Neural cell (in vitro differentiated cells): ENCODE measurements around the gene USP40. TPM values are rescaled to one million over a fixed set of nuclear protein-coding genes. Genes with fewer than 3 reads are reported as not detected.

Experiments
- H2AFZ ChIP-seq: fragments of 200-600, 300-800 bp; sonication (generic), shearing (Covaris generic); 2 replicates; pipeline ENCODE4 v1.6.0; 2014; ENCODE audit warnings: low read depth, mild to moderate bottlenecking, antibody characterized with exemption, low read length, moderate library complexity
- H3F3A ChIP-seq: fragments of 200-600 bp; shearing (Covaris generic); 2 replicates; pipeline ENCODE4 v1.6.1; 2016; ENCODE audit warnings: mild to moderate bottlenecking, moderate library complexity, mixed read lengths, antibody characterized with exemption, low read length; ENCODE audit not compliant: insufficient read depth, poor library complexity, severe bottlenecking
- H3K27ac ChIP-seq: fragments of 200-600, 300-800 bp; sonication (generic), shearing (Covaris generic); 2 replicates; pipeline ENCODE4 v1.5.1; 2014; ENCODE audit warnings: mild to moderate bottlenecking, low read length, moderate library complexity
- H3K27me3 ChIP-seq: fragments of 300-800, 200-600 bp; sonication (generic), shearing (Covaris generic); 2 replicates; pipeline ENCODE4 v1.6.0; 2014; ENCODE audit warnings: mild to moderate bottlenecking, low read depth, low read length, moderate library complexity; ENCODE audit not compliant: insufficient read depth
- H3K36me3 ChIP-seq: fragments of 300-800, 200-600 bp; sonication (generic), shearing (Covaris generic); 2 replicates; pipeline ENCODE4 v1.5.1; 2014; ENCODE audit warnings: mild to moderate bottlenecking, antibody characterized with exemption, low read length, moderate library complexity; ENCODE audit not compliant: insufficient read depth
- H3K4me2 ChIP-seq: fragments of 300-800, 200-600 bp; sonication (generic), shearing (Covaris generic); 2 replicates; pipeline ENCODE4 v1.6.0; 2014; ENCODE audit warnings: mild to moderate bottlenecking, low read length
- H3K4me3 ChIP-seq: fragments of 300-800, 200-600 bp; sonication (generic), shearing (Covaris generic); 2 replicates; pipeline ENCODE4 v1.5.1; 2014; ENCODE audit warnings: mild to moderate bottlenecking, low read length, moderate library complexity
- H3K79me2 ChIP-seq: fragments of 200-600 bp; shearing (Covaris generic); replicated peaks from 2 replicates; pipeline ENCODE4 v1.6.0; 2014; ENCODE audit warnings: mild to moderate bottlenecking, low read length, moderate library complexity; ENCODE audit not compliant: insufficient read depth
- H3K9ac ChIP-seq: fragments of 300-800, 200-600 bp; sonication (generic), shearing (Covaris generic); 2 replicates; pipeline ENCODE4 v1.6.1; 2016; ENCODE audit warnings: mild to moderate bottlenecking, low read length, mixed read lengths
- H3K9me2 ChIP-seq: fragments of 200-600 bp; shearing (Covaris generic); 2 replicates; pipeline ENCODE4 v1.6.1; 2016; ENCODE audit warnings: mild to moderate bottlenecking, low read length, mixed read lengths; ENCODE audit not compliant: insufficient read depth
- H3K9me3 ChIP-seq: fragments of 200-600, 300-800 bp; sonication (generic), shearing (Covaris generic); 2 replicates; pipeline ENCODE4 v1.6.1; 2016; ENCODE audit warnings: mild to moderate bottlenecking, mixed run types, low read length, moderate library complexity, mixed read lengths
- H4K20me1 ChIP-seq: fragments of 200-600 bp; shearing (Covaris generic); 2 replicates; pipeline ENCODE4 v1.6.1; 2016; ENCODE audit warnings: mild to moderate bottlenecking, mixed run types; ENCODE audit not compliant: insufficient read depth
- CTCF ChIP-seq: fragments of 450-650 bp; IDR thresholded peaks from 2 replicates; pipeline ENCODE4 v1.5.1; 2014; ENCODE audit warnings: antibody characterized with exemption, mild to moderate bottlenecking, moderate library complexity; ENCODE audit not compliant: poor library complexity, severe bottlenecking
- EP300 ChIP-seq: fragments of 450-650 bp; conservative IDR thresholded peaks from 2 replicates; pipeline ENCODE4 v1.6.1; 2014; ENCODE audit warnings: antibody characterized with exemption, mild to moderate bottlenecking, moderate library complexity; ENCODE audit not compliant: poor library complexity, severe bottlenecking
- EZH2 ChIP-seq: fragments of 200-600, 300-800 bp; shearing (Covaris generic), sonication (generic); IDR thresholded peaks from 2 replicates; pipeline ENCODE4 v1.6.1; 2014; ENCODE audit warnings: antibody characterized with exemption, low read length, borderline replicate concordance, mild to moderate bottlenecking; ENCODE audit not compliant: insufficient read depth, poor library complexity, severe bottlenecking
- MXI1 ChIP-seq: fragments of 450-650 bp; conservative IDR thresholded peaks from 2 replicates; pipeline ENCODE4 v1.6.1; 2014; ENCODE audit warnings: antibody characterized with exemption, mild to moderate bottlenecking; ENCODE audit not compliant: poor library complexity, severe bottlenecking
- POLR2AphosphoS5 ChIP-seq: IDR thresholded peaks from 2 replicates; pipeline ENCODE4 v1.6.1; 2012
- RAD21 ChIP-seq: fragments of 450-650 bp; conservative IDR thresholded peaks from 2 replicates; pipeline ENCODE4 v1.6.1; 2014; ENCODE audit warnings: antibody characterized with exemption, mild to moderate bottlenecking, moderate library complexity
- REST ChIP-seq: IDR thresholded peaks from 2 replicates; pipeline ENCODE4 v1.6.1; 2012; ENCODE audit warnings: borderline replicate concordance
- SMC3 ChIP-seq: fragments of 450-650 bp; conservative IDR thresholded peaks from 2 replicates; pipeline ENCODE4 v1.6.1; 2014; ENCODE audit warnings: antibody characterized with exemption, mild to moderate bottlenecking, moderate library complexity; ENCODE audit not compliant: poor library complexity
- TAF1 ChIP-seq: IDR thresholded peaks from 2 replicates; pipeline ENCODE4 v1.6.1; 2012; ENCODE audit warnings: low read depth
- polyA plus RNA-seq: library from polyadenylated mRNA; depleted of rRNA; stranded (reverse); fragments of >200 nt; gene quantifications from 2 replicates; pipeline ENCODE4 v1.2.3, GENCODE V29; 2014

Gene USP40
- polyA plus RNA-seq, 1 donor from 2014 or later, result 33.3 TPM

- no peaks in the 10 kb centered on the region for H3F3A ChIP-seq
- no peak overlapping the region for H2AFZ ChIP-seq
- no peaks in the 10 kb centered on the region for H3K36me3 ChIP-seq
- H3K4me2 ChIP-seq, result no peak overlapping the region
- no peaks in the 10 kb centered on the region for H3K9me2 ChIP-seq
- no peaks in the 10 kb centered on the region for H3K27me3 ChIP-seq
- no peaks in the 10 kb centered on the region for H4K20me1 ChIP-seq
- H3K9me3 ChIP-seq, result no peaks in the 10 kb centered on the region
- H3K4me3 ChIP-seq, result no peak overlapping the region
- H3K27ac ChIP-seq, result no peak overlapping the region
- TF ChIP-seq RAD21 (peak; percentile 60), POLR2AphosphoS5 (no peak), TAF1 (no peak), EZH2 (no peak), SMC3 (peak; percentile 65), REST (no peak), CTCF (peak; percentile 70)
- no peaks in the 10 kb centered on the region for H3K79me2 ChIP-seq
- H3K9ac ChIP-seq, result no peak overlapping the region
These were observed 117.3 kb downstream of the USP40 start for GRCh38 chr2:233449081-233449901.

GRCh38 chr2:233448575-233448974, 118.0 kb downstream of the USP40 start:
- Histone ChIP-seq H3K27ac (no peak overlapping the region), H3K4me3 (no peak overlapping the region), H3K27me3 (no peaks in the 10 kb centered on the region), H3K79me2 (no peaks in the 10 kb centered on the region), H3K9ac (no peak overlapping the region), H4K20me1 (no peaks in the 10 kb centered on the region), H3K4me2 (no peak overlapping the region), H2AFZ (no peak overlapping the region), H3F3A (no peaks in the 10 kb centered on the region), H3K9me3 (no peaks in the 10 kb centered on the region), H3K36me3 (no peaks in the 10 kb centered on the region), H3K9me2 (no peaks in the 10 kb centered on the region)
- TF ChIP-seq MXI1, result no peak
- no peak for TF ChIP-seq REST
- TF ChIP-seq CTCF, result no peak
- TF ChIP-seq SMC3, result no peak
- TF ChIP-seq EZH2, result no peak
- no peak for TF ChIP-seq TAF1
- no peak for TF ChIP-seq POLR2AphosphoS5
- TF ChIP-seq RAD21, result no peak
- no peak for TF ChIP-seq EP300
